DND-41 (cell line): ENCODE results near the gene OR2B2.

Experiments
- ATAC-seq: fragments of 200-7000 bp; cut with Tn5 transposase; 3 replicates; pipeline ENCODE4 v1.9.1; 2021; ENCODE audit warnings: low read depth; ENCODE audit not compliant: insufficient read depth
- DNase-seq: peaks from one replicate; pipeline ENCODE4 v3.0.0-alpha.2; 2020
- H2AFZ ChIP-seq: 2 replicates; pipeline ENCODE4 v1.6.0; 2012; ENCODE audit warnings: low read depth, low read length
- H3K27ac ChIP-seq: 2 replicates; pipeline ENCODE4 v1.5.1; 2012; ENCODE audit warnings: low read length, inconsistent platforms
- H3K27me3 ChIP-seq: fragments of 200-600 bp; sonication (generic); 2 replicates; pipeline ENCODE4 v1.6.0; 2012; ENCODE audit warnings: low read length, mild to moderate bottlenecking, inconsistent platforms; ENCODE audit not compliant: insufficient read depth, poor library complexity
- H3K36me3 ChIP-seq: 2 replicates; pipeline ENCODE4 v1.5.1; 2012; ENCODE audit warnings: low read length, inconsistent platforms; ENCODE audit not compliant: insufficient read depth
- H3K4me1 ChIP-seq: 2 replicates; pipeline ENCODE4 v1.5.1; 2012; ENCODE audit warnings: mild to moderate bottlenecking, low read length; ENCODE audit not compliant: insufficient read depth
- H3K4me2 ChIP-seq: 2 replicates; pipeline ENCODE4 v1.6.0; 2012; ENCODE audit warnings: mild to moderate bottlenecking, moderate library complexity, low read length, inconsistent platforms; ENCODE audit not compliant: insufficient read depth
- H3K4me3 ChIP-seq, 2 experiments: fragments of 200-600 bp in 1 of 2; shearing (Covaris generic) in 1 of 2; 2 replicates each; pipeline ENCODE4 v1.5.1; 2012 to 2016; ENCODE audit warnings: inconsistent platforms in 2 of 2, low read length in 2 of 2, mild to moderate bottlenecking in 2 of 2, low read depth in 1 of 2, moderate library complexity in 1 of 2
- H3K79me2 ChIP-seq: 2 replicates; pipeline ENCODE4 v1.6.0; 2012; ENCODE audit warnings: low read length, inconsistent platforms; ENCODE audit not compliant: insufficient read depth
- H3K9ac ChIP-seq: 2 replicates; pipeline ENCODE4 v1.6.0; 2012; ENCODE audit warnings: low read depth, mild to moderate bottlenecking, inconsistent platforms, low read length, moderate library complexity
- H3K9me3 ChIP-seq: 2 replicates; pipeline ENCODE4 v1.5.1; 2012; ENCODE audit warnings: low read length, moderate library complexity, mild to moderate bottlenecking, inconsistent platforms; ENCODE audit not compliant: insufficient read depth, severe bottlenecking
- H4K20me1 ChIP-seq: 2 replicates; pipeline ENCODE4 v1.6.0; 2012; ENCODE audit warnings: low read length; ENCODE audit not compliant: insufficient read depth
- CTCF ChIP-seq: IDR thresholded peaks from 2 replicates; pipeline ENCODE4 v1.5.1; 2012; ENCODE audit warnings: borderline replicate concordance, low read length, moderate library complexity, mild to moderate bottlenecking; ENCODE audit not compliant: poor library complexity, severe bottlenecking; ENCODE audit errors: extremely low read depth
- EZH2 ChIP-seq: IDR thresholded peaks from 3 replicates; pipeline ENCODE4 v1.6.1; 2012; ENCODE audit warnings: borderline replicate concordance, low read depth, mild to moderate bottlenecking, moderate library complexity, low read length, inconsistent platforms; ENCODE audit not compliant: severe bottlenecking

The OR2B2 gene

GRCh38 chr6:27899543-27899942 lies 12.7 kb downstream of the OR2B2 start:
- no peaks in the 10 kb centered on the region for H4K20me1 ChIP-seq
- H3K27me3 ChIP-seq = no peaks in the 10 kb centered on the region
- H3K4me1 ChIP-seq = peaks cover 42% of the 10 kb centered on the region
- peaks cover 16% of the 10 kb centered on the region for H3K79me2 ChIP-seq
- H3K4me3 ChIP-seq = no peak overlapping the region
- no peaks in the 10 kb centered on the region for H3K9me3 ChIP-seq
- ATAC-seq (no peak), DNase-seq (no peak)
- no peak overlapping the region for H3K9ac ChIP-seq
- no peaks in the 10 kb centered on the region; the same call in 1 of the 2 replicates for H3K36me3 ChIP-seq
- no peak overlapping the region for H2AFZ ChIP-seq
- TF ChIP-seq CTCF (no peak), EZH2 (no peak)
- no peak overlapping the region for H3K27ac ChIP-seq
- H3K4me2 ChIP-seq = no peak overlapping the region

GRCh38 chr6:27897580-27898206 lies 14.5 kb downstream of the OR2B2 start:
- ATAC-seq (no peak), DNase-seq (no peak)
- Histone ChIP-seq H4K20me1 (no peaks in the 10 kb centered on the region), H3K27ac (no peak overlapping the region), H3K9ac (peak overlapping the region; percentile 26; the same call in 1 of the 2 replicates), H3K4me2 (no peak overlapping the region), H2AFZ (no peak overlapping the region), H3K9me3 (no peaks in the 10 kb centered on the region), H3K4me1 (peaks cover 30% of the 10 kb centered on the region), H3K27me3 (no peaks in the 10 kb centered on the region), H3K79me2 (peaks cover 31% of the 10 kb centered on the region), H3K4me3 (no peak overlapping the region), H3K36me3 (no peaks in the 10 kb centered on the region; the same call in 1 of the 2 replicates)
- TF ChIP-seq CTCF (no peak), EZH2 (no peak)

- ATAC-seq = no peak
- Histone ChIP-seq H3K27me3 (no peaks in the 10 kb centered on the region), H3K9ac (peak overlapping the region; percentile 100), H2AFZ (peak overlapping the region; percentile 8; the same call in 1 of the 2 replicates), H3K9me3 (no peaks in the 10 kb centered on the region), H3K79me2 (peaks cover 43% of the 10 kb centered on the region), H4K20me1 (no peaks in the 10 kb centered on the region), H3K4me3 (peak overlapping the region in 1 of 2 experiments; percentile 73; a peak in 2 of 4 replicates), H3K27ac (peak overlapping the region; percentile 100), H3K4me1 (peaks cover 20% of the 10 kb centered on the region), H3K4me2 (peak overlapping the region; percentile 65), H3K36me3 (no peaks in the 10 kb centered on the region; the same call in 1 of the 2 replicates)
- DNase-seq = no peak
- TF ChIP-seq EZH2 (no peak), CTCF (no peak)
Observed at GRCh38 chr6:27896398-27896796, 15.8 kb downstream of the OR2B2 start.
